A549 (cell line): Measurements from ENCODE around the gene TMEM190. TPM values are rescaled to one million over a fixed set of nuclear protein-coding genes. Genes with fewer than 3 reads are reported as not detected.

ENCODE experiments used
- BCL3 ChIP-seq: fragments of >200 bp; sonication (Bioruptor Twin); formaldehyde crosslinking; IDR thresholded peaks from 3 replicates; pipeline ENCODE4 v1.6.1; 2016
- CEBPB ChIP-seq, 2 experiments: fragments of >200 bp in 1 of 2; sonication (Bioruptor Twin) in 1 of 2; formaldehyde crosslinking in 1 of 2; IDR thresholded peaks; 2 replicates each; pipeline ENCODE4 v1.6.1; 2012 to 2016
- CHD2 ChIP-seq: fragments of 150-350 bp; IDR thresholded peaks from 2 replicates; pipeline ENCODE4 v1.6.1; 2014; ENCODE audit warnings: low read length; ENCODE audit not compliant: partially characterized antibody
- CHD4 ChIP-seq: fragments of 200-600 bp; sonication (generic); IDR thresholded peaks from 2 replicates; pipeline ENCODE4 v1.6.1; 2016; ENCODE audit warnings: antibody characterized with exemption, mild to moderate bottlenecking, borderline replicate concordance
- EHF ChIP-seq: fragments of 250-450 bp; sonication (Bioruptor Pico); IDR thresholded peaks from 2 replicates; pipeline ENCODE4 v1.5.0; 2020; ENCODE audit warnings: mild to moderate bottlenecking
- EHMT2 ChIP-seq: fragments of 200-600 bp; sonication (generic); IDR thresholded peaks from 2 replicates; pipeline ENCODE4 v1.6.1; 2016; ENCODE audit warnings: antibody characterized with exemption, low read depth, mild to moderate bottlenecking, moderate library complexity
- FOSL2 ChIP-seq, 2 experiments: fragments of 450-650 bp in 1 of 2; fragments of >200 bp in 1 of 2; sonication (Bioruptor Twin) in 1 of 2; formaldehyde crosslinking; IDR thresholded peaks; 2 replicates each; pipeline versions ENCODE4 v1.5.0 to v1.6.1; 2016 to 2020; ENCODE audit warnings: mild to moderate bottlenecking in 1 of 2, moderate library complexity in 1 of 2
- FOXS1 ChIP-seq: fragments of 250-450 bp; sonication (Bioruptor Pico); IDR thresholded peaks from 2 replicates; pipeline ENCODE4 v1.5.0; 2020; ENCODE audit warnings: mild to moderate bottlenecking, moderate library complexity
- GATA3 ChIP-seq: IDR thresholded peaks from 2 replicates; pipeline ENCODE4 v1.6.1; 2012; ENCODE audit warnings: borderline replicate concordance
- HDAC2 ChIP-seq: fragments of 200-600 bp; sonication (generic); IDR thresholded peaks from 2 replicates; pipeline ENCODE4 v1.6.1; 2016
- HEYL ChIP-seq: fragments of 250-450 bp; sonication (Bioruptor Pico); IDR thresholded peaks from 2 replicates; pipeline ENCODE4 v1.8.0; 2021; ENCODE audit warnings: mild to moderate bottlenecking, moderate library complexity
- JUNB ChIP-seq: fragments of >200 bp; sonication (Bioruptor Twin); formaldehyde crosslinking; IDR thresholded peaks from 2 replicates; pipeline ENCODE4 v1.6.1; 2016
- KDM1A ChIP-seq: fragments of 200-600 bp; sonication (generic); IDR thresholded peaks from 2 replicates; pipeline ENCODE4 v1.6.1; 2016; ENCODE audit warnings: low read depth, mild to moderate bottlenecking
- MAX ChIP-seq: IDR thresholded peaks from 2 replicates; pipeline ENCODE4 v1.6.1; 2012
- NFE2L2 ChIP-seq: fragments of 150-350 bp; conservative IDR thresholded peaks from 2 replicates; pipeline ENCODE4 v1.6.1; 2014; ENCODE audit warnings: low read length
- POLR2A ChIP-seq: IDR thresholded peaks from 2 replicates; pipeline ENCODE4 v1.6.1; 2012; ENCODE audit warnings: mild to moderate bottlenecking, low read length
- POLR2AphosphoS2 ChIP-seq: conservative IDR thresholded peaks from 2 replicates; pipeline ENCODE4 v1.6.1; 2012; ENCODE audit warnings: low read length, improper control_type of control experiment, inconsistent platforms
- REST ChIP-seq: fragments of 200-600 bp; sonication (generic); IDR thresholded peaks from 2 replicates; pipeline ENCODE4 v1.6.1; 2016; ENCODE audit warnings: antibody characterized with exemption, mild to moderate bottlenecking, moderate library complexity
- SMC3 ChIP-seq: fragments of >200 bp; sonication (Bioruptor Twin); formaldehyde crosslinking; IDR thresholded peaks from 3 replicates; pipeline ENCODE4 v1.6.1; 2018; ENCODE audit warnings: inconsistent platforms
- TFCP2L1 ChIP-seq: fragments of 250-450 bp; sonication (Bioruptor Pico); IDR thresholded peaks from 2 replicates; pipeline ENCODE4 v1.5.0; 2021; ENCODE audit warnings: mild to moderate bottlenecking
- TP53 ChIP-seq: fragments of 250-450 bp; sonication (Bioruptor Pico); IDR thresholded peaks from 2 replicates; pipeline ENCODE4 v1.5.0; 2021; ENCODE audit warnings: mild to moderate bottlenecking, moderate library complexity
- USF2 ChIP-seq: fragments of 450-650 bp; IDR thresholded peaks from 2 replicates; pipeline ENCODE4 v1.6.1; 2014; ENCODE audit warnings: antibody characterized with exemption
- ZFP36 ChIP-seq: fragments of 450-650 bp; IDR thresholded peaks from 2 replicates; pipeline ENCODE4 v1.6.1; 2014; ENCODE audit warnings: borderline replicate concordance; ENCODE audit not compliant: partially characterized antibody
- ZNF302 ChIP-seq: fragments of 250-450 bp; sonication (Bioruptor Pico); IDR thresholded peaks from 2 replicates; pipeline ENCODE4 v1.9.0; 2021; ENCODE audit warnings: inconsistent platforms, mild to moderate bottlenecking, moderate library complexity
- ZSCAN20 ChIP-seq: fragments of 250-450 bp; sonication (Bioruptor Pico); IDR thresholded peaks from 2 replicates; pipeline ENCODE4 v1.8.0; 2022; ENCODE audit warnings: mild to moderate bottlenecking, moderate library complexity
- polyA plus RNA-seq, 4 experiments: library from polyadenylated mRNA; depleted of rRNA in 3 of 4; stranded (reverse); fragments of >200 nt; fragmentation: RNase III in 1 of 4; extraction: RNeasy Plus Mini Kit Qiagen cat#74134 plus additional on column Dnase treatment in 1 of 4; gene quantifications; 2 replicates in 3 of 4; 3 replicates in 1 of 4; pipeline ENCODE4 v1.2.3, GENCODE V29; 2011 to 2017
- TF ChIP-seq, protein P1 (sequence below): IDR thresholded peaks from 2 replicates; pipeline ENCODE4 v1.6.1; 2012; ENCODE audit warnings: low read depth, borderline replicate concordance
- TF ChIP-seq, protein P2 (sequence below): fragments of 250-450 bp; sonication (Bioruptor Pico); IDR thresholded peaks from 2 replicates; pipeline ENCODE4 v1.5.0; 2021; ENCODE audit warnings: mild to moderate bottlenecking, moderate library complexity, borderline replicate concordance

The TMEM190 gene
- polyA plus RNA-seq, 2 of the 4 experiments (the other 2 are of a cell fraction) = 0.58 to 1.7 TPM

GRCh38 chr19:55383279-55384130 lies 6.9 kb downstream of the TMEM190 start (continued):
- TF ChIP-seq MAX (peak; percentile 52), JUNB (no peak), CHD2 (no peak), HDAC2 (no peak), USF2 (no peak), ZSCAN20 (no peak), ZNF302 (CRISPR knock-in tag) (no peak), POLR2AphosphoS2 (no peak), CEBPB (IDR thresholded peaks at IDR 0.05) (no peak), EHF (CRISPR knock-in tag) (no peak), ZFP36 (no peak), FOSL2 (IDR thresholded peaks at IDR 0.05) (no peak), FOSL2 (CRISPR knock-in tag; IDR thresholded peaks at IDR 0.05) (no peak), CHD4 (no peak), BCL3 (no peak; the same call in 2 of the 3 replicates), EHMT2 (no peak), HEYL (no peak), POLR2A (no peak; the same call in 1 of the 2 replicates), TFCP2L1 (CRISPR knock-in tag) (no peak), REST (no peak), NFE2L2 (no peak), SMC3 (peak; percentile 26; the same call in 2 of the 3 replicates), GATA3 (no peak), TP53 (no peak), KDM1A (no peak), FOXS1 (no peak)
- TF ChIP-seq, protein P1, sequence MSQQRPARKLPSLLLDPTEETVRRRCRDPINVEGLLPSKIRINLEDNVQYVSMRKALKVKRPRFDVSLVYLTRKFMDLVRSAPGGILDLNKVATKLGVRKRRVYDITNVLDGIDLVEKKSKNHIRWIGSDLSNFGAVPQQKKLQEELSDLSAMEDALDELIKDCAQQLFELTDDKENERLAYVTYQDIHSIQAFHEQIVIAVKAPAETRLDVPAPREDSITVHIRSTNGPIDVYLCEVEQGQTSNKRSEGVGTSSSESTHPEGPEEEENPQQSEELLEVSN = peak; percentile 45; the same call in 1 of the 2 replicates
- TF ChIP-seq, protein P2, sequence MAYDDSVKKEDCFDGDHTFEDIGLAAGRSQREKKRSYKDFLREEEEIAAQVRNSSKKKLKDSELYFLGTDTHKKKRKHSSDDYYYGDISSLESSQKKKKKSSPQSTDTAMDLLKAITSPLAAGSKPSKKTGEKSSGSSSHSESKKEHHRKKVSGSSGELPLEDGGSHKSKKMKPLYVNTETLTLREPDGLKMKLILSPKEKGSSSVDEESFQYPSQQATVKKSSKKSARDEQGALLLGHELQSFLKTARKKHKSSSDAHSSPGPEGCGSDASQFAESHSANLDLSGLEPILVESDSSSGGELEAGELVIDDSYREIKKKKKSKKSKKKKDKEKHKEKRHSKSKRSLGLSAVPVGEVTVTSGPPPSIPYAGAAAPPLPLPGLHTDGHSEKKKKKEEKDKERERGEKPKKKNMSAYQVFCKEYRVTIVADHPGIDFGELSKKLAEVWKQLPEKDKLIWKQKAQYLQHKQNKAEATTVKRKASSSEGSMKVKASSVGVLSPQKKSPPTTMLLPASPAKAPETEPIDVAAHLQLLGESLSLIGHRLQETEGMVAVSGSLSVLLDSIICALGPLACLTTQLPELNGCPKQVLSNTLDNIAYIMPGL (CRISPR knock-in tag) = no peak; the same call in 1 of the 2 replicates
